Brain microvascular endothelial cell (primary cell): ENCODE measurements around the gene MTX3.

Experiments
- DNase-seq: peaks from one replicate; pipeline ENCODE4 v3.0.0-alpha.2; 2020
- H3K27ac ChIP-seq: fragments of 250-450 bp; sonication (Bioruptor Pico); 2 replicates; pipeline ENCODE4 v1.5.1; 2020; ENCODE audit warnings: mild to moderate bottlenecking, moderate library complexity
- H3K27me3 ChIP-seq: fragments of 250-450 bp; sonication (Bioruptor Pico); replicated peaks from 2 replicates; pipeline ENCODE4 v1.5.1; 2020; ENCODE audit warnings: mild to moderate bottlenecking
- H3K36me3 ChIP-seq: fragments of 250-450 bp; sonication (Bioruptor Pico); replicated peaks from 2 replicates; pipeline ENCODE4 v1.5.1; 2020; ENCODE audit warnings: mild to moderate bottlenecking
- H3K4me3 ChIP-seq: 2 replicates; pipeline ENCODE4 v1.5.1; 2011; ENCODE audit warnings: low read depth, mild to moderate bottlenecking, control low read depth, low read length, moderate library complexity
- CTCF ChIP-seq: IDR thresholded peaks from 2 replicates; pipeline ENCODE4 v1.5.1; 2011; ENCODE audit warnings: low read depth, mild to moderate bottlenecking, moderate library complexity, low read length, control low read depth, inconsistent platforms; ENCODE audit errors: missing control alignments
- in situ Hi-C: cut with HindIII; loops from 2 replicates; pipeline ENCODE4 v1.10.0; 2017; ENCODE audit warnings: low sequenced_read_pairs, low pct_ligation_motif_present

The MTX3 gene

GRCh38 chr5:79936646-79937216, 54.3 kb downstream of the MTX3 start:
- TF ChIP-seq CTCF: no peak
- DNase-seq: no peak
- no peaks in the 10 kb centered on the region for H3K36me3 ChIP-seq
- no peaks in the 10 kb centered on the region for H3K27me3 ChIP-seq
- no peak overlapping the region for H3K27ac ChIP-seq
- no peak overlapping the region for H3K4me3 ChIP-seq
- in situ Hi-C loops: no loop called here

GRCh38 chr5:79936002-79936645, 54.9 kb downstream of the MTX3 start:
- no peak overlapping the region for H3K4me3 ChIP-seq
- no peak for TF ChIP-seq CTCF
- no peak overlapping the region for H3K27ac ChIP-seq
- H3K36me3 ChIP-seq: no peaks in the 10 kb centered on the region
- H3K27me3 ChIP-seq: no peaks in the 10 kb centered on the region
- DNase-seq: no peak
- in situ Hi-C loops: no loop called here

DNA sequence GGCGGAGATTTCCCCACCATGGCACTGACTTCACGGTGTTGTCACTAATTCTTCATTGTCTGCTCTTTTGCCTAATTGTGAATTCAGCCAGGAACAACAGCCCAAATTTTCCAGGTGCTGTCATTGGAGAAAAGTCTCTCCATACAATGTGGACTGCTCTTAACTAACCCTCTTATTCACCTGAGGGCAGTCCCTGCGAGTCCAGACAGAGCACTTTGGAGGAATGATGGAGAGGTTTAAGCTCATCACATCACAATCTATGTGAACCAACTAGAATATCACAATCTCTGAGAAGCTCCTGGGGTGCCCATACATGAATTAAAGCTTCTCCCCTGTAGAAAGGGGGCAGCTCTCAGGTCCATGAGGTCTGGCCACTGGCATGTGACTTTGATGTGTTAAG, 56.4 kb downstream of the MTX3 start:
- Histone ChIP-seq H3K27ac (no peak overlapping the region), H3K27me3 (no peaks in the 10 kb centered on the region), H3K36me3 (no peaks in the 10 kb centered on the region), H3K4me3 (no peak overlapping the region)
- no peak for TF ChIP-seq CTCF
- no peak for DNase-seq
- in situ Hi-C loops: no loop called here

DNA sequence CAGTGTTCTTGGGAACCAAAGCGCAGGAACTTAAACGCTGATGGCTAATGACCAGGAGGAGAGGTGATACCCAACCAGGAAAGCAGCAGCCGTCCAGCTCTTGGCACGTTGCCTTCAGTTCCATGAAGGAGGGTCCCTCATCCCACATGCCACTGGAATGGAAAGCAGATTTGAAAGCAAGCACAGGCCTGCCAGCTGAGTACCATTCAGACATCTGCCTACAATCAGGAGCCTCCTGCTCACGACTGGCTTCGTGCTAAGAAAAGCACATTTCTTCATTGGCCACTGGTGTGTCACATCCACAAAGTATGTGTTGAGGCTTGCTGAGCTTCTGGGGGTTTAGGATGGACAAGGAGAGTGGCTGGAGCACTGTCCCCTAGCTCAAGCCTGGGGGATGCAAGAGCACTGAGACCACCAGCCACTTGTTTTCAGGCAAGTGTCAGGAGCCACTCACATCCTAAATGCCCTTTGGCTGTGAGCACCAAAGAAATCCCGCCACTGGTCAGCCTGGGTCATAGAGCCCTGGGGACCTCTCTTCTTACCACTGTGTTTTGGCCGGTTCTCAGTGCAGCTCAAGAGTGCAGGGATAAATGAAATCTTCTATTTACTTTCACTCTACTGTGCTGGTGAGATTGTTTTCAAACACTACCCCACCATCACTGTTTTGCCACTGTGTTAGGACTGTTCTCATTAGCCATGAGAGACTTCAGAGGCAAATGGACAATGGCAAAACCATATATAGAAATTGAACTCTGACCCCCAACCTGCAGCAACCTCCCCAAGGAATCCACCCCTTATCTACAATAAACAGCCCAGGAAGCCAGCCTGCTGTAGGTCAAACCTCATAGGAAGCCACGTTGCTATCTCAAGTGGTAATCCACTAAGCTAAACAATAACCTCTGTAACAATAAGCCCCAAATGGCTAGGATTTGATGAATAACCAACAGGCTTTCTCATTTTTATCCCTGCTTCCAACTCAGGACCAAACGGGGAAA, 58.3 kb downstream of the MTX3 start:
- DNase-seq: no peak
- in situ Hi-C loops: no loop called here
- no peak for TF ChIP-seq CTCF
- no peak overlapping the region for H3K4me3 ChIP-seq
- H3K27ac ChIP-seq: no peak overlapping the region
- no peaks in the 10 kb centered on the region for H3K27me3 ChIP-seq
- H3K36me3 ChIP-seq: no peaks in the 10 kb centered on the region

DNA sequence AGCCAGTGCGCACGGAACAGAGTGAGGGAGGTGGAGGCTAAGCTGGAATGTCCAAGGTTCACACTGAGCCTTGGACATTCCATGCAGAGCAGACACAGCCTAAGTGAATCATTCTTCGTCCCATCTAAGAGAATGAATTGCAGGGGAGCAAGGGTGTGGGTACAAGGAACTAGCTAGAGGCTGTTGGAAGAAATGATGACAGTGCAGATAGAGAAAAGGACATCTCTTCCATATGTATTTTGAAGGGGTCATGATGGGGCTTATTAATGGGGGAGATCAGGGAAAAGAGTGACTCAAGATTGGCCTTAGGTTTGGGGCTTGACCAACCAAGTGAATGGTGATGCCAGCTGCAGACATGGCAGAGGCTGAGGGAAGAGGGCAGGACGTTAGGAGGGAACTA, 59.2 kb downstream of the MTX3 start:
- Histone ChIP-seq H3K36me3 (no peaks in the 10 kb centered on the region), H3K27ac (no peak overlapping the region), H3K27me3 (no peaks in the 10 kb centered on the region), H3K4me3 (no peak overlapping the region)
- in situ Hi-C loops: no loop called here
- DNase-seq: no peak
- no peak for TF ChIP-seq CTCF
